HepG2 (cell line): ENCODE measurements around the gene RASSF7. TPM values are rescaled to one million over a fixed set of nuclear protein-coding genes. Genes with fewer than 3 reads are reported as not detected.

Experiments
- ATF2 ChIP-seq: sonication (generic); formaldehyde crosslinking; IDR thresholded peaks from 2 replicates; pipeline ENCODE4 v1.4.0; 2020; ENCODE audit warnings: missing genetic modification reagents
- ATF3 ChIP-seq: sonication (generic); formaldehyde crosslinking; IDR thresholded peaks from 2 replicates; pipeline ENCODE4 v1.4.0; 2020; ENCODE audit warnings: missing genetic modification reagents
- ELF4 ChIP-seq: sonication (generic); formaldehyde crosslinking; IDR thresholded peaks from 2 replicates; pipeline ENCODE4 v1.5.0; 2020; ENCODE audit warnings: missing genetic modification reagents, mild to moderate bottlenecking, moderate library complexity, borderline replicate concordance
- FOSL1 ChIP-seq: sonication (generic); formaldehyde crosslinking; IDR thresholded peaks from 2 replicates; pipeline ENCODE4 v1.9.0; 2021; ENCODE audit warnings: missing genetic modification reagents, borderline replicate concordance
- IKZF5 ChIP-seq: IDR thresholded peaks from 2 replicates; pipeline ENCODE4 v1.6.1; 2018; ENCODE audit warnings: missing genetic modification reagents, mild to moderate bottlenecking, missing compliant biosample characterization
- KDM5B ChIP-seq: sonication (generic); formaldehyde crosslinking; IDR thresholded peaks from 2 replicates; pipeline ENCODE4 v1.4.0; 2020; ENCODE audit warnings: missing genetic modification reagents, mild to moderate bottlenecking, borderline replicate concordance
- NFAT5 ChIP-seq: sonication (generic); formaldehyde crosslinking; IDR thresholded peaks from 2 replicates; pipeline ENCODE4 v1.4.0; 2020; ENCODE audit warnings: missing genetic modification reagents
- RELA ChIP-seq: sonication (generic); formaldehyde crosslinking; IDR thresholded peaks from 2 replicates; pipeline ENCODE4 v1.4.0; 2020; ENCODE audit warnings: missing genetic modification reagents
- TARDBP ChIP-seq: sonication (generic); formaldehyde crosslinking; IDR thresholded peaks from 2 replicates; pipeline ENCODE4 v1.8.0; 2022; ENCODE audit warnings: mild to moderate bottlenecking, missing genetic modification reagents
- TEAD3 ChIP-seq: optimal IDR thresholded peaks from 2 replicates; pipeline ENCODE3; 2016; ENCODE audit warnings: borderline replicate concordance
- TRIM24 ChIP-seq: sonication (generic); formaldehyde crosslinking; IDR thresholded peaks from 2 replicates; pipeline ENCODE4 v1.8.0; 2022; ENCODE audit warnings: mild to moderate bottlenecking, missing genetic modification reagents
- ZNF317 ChIP-seq: sonication (generic); formaldehyde crosslinking; IDR thresholded peaks from 2 replicates; pipeline ENCODE4 v1.5.0; 2020; ENCODE audit warnings: mild to moderate bottlenecking, missing genetic modification reagents
- ZNF430 ChIP-seq: sonication (generic); formaldehyde crosslinking; IDR thresholded peaks from 2 replicates; pipeline ENCODE4 v1.9.0; 2021; ENCODE audit warnings: mild to moderate bottlenecking, missing genetic modification reagents
- ZNF44 ChIP-seq: sonication (generic); formaldehyde crosslinking; IDR thresholded peaks from 2 replicates; pipeline ENCODE4 v1.5.1; 2020; ENCODE audit warnings: mild to moderate bottlenecking, missing genetic modification reagents
- ZNF557 ChIP-seq: sonication (generic); formaldehyde crosslinking; IDR thresholded peaks from 2 replicates; pipeline ENCODE4 v1.4.0; 2020; ENCODE audit warnings: missing genetic modification reagents
- ZNF670 ChIP-seq: sonication (generic); formaldehyde crosslinking; IDR thresholded peaks from 2 replicates; pipeline ENCODE4 v1.8.0; 2022; ENCODE audit warnings: mild to moderate bottlenecking, missing genetic modification reagents, borderline replicate concordance
- ZNF770 ChIP-seq: sonication (generic); formaldehyde crosslinking; IDR thresholded peaks from 2 replicates; pipeline ENCODE4 v1.5.0; 2020; ENCODE audit warnings: mild to moderate bottlenecking, missing genetic modification reagents
- polyA plus RNA-seq, 8 experiments: library from polyadenylated mRNA; depleted of rRNA in 3 of 8; stranded (reverse) in 7 of 8; unstranded in 1 of 8; fragments of >200 nt; fragmentation: Illumina TruSeq in 4 of 8; extraction: Trizol in 4 of 8; gene quantifications; 2 replicates each; pipeline versions ENCODE4 v1.2.1 to v1.2.3, GENCODE V29; 2011 to 2016; ENCODE audit warnings: low read depth in 4 of 8, missing spikeins in 1 of 8, mixed read lengths in 1 of 8; ENCODE audit not compliant: insufficient read depth in 1 of 8
- total RNA-seq, 5 experiments: library from RNA; depleted of rRNA; stranded (reverse); fragments of >200 nt; fragmentation: Illumina TruSeq; extraction: Trizol; gene quantifications; 2 replicates each; pipeline ENCODE4 v1.2.3, GENCODE V29; 2016; ENCODE audit warnings: low read depth in 1 of 5

Gene RASSF7
- total and polyA plus RNA-seq, 2 of the 13 experiments (the other 11 are each of a cell fraction or from before 2014, with no cell fraction given) = 20.2 to 28.6 TPM

GRCh38 chr11:559712-560304 is 962 bp upstream of the RASSF7 start (continued):
- TF ChIP-seq ZNF770 (CRISPR knock-in tag) (no peak), ZNF317 (no peak), TRIM24 (no peak), ZNF430 (CRISPR knock-in tag) (no peak), ATF2 (CRISPR knock-in tag) (no peak), TEAD3 (CRISPR knock-in tag) (peak; percentile 97), TARDBP (CRISPR knock-in tag) (no peak), IKZF5 (CRISPR knock-in tag) (no peak), NFAT5 (CRISPR knock-in tag) (no peak), KDM5B (CRISPR knock-in tag) (no peak), ZNF44 (CRISPR knock-in tag) (no peak), ATF3 (CRISPR knock-in tag) (0 out of 2 replicates have a peak, but pooled peaks have one; percentile 17), ZNF557 (CRISPR knock-in tag) (no peak), ZNF670 (CRISPR knock-in tag) (no peak), FOSL1 (CRISPR knock-in tag) (no peak), RELA (CRISPR knock-in tag) (no peak), ELF4 (no peak)
